H1 (cell line): ENCODE results near the gene OSCP1. TPM values are rescaled to one million over a fixed set of nuclear protein-coding genes. Genes with fewer than 3 reads are reported as not detected.

Experiments
- CBX8 ChIP-seq: fragments of 300-800, 300-1000 bp; sonication (generic); IDR thresholded peaks from 2 replicates; pipeline ENCODE4 v1.7.1; 2016; ENCODE audit warnings: low read depth, low read length, borderline replicate concordance
- CHD2 ChIP-seq: IDR thresholded peaks from 2 replicates; pipeline ENCODE4 v1.6.1; 2012; ENCODE audit warnings: low read length, improper control_type of control experiment
- SIRT6 ChIP-seq: IDR thresholded peaks from one replicate; pipeline ENCODE4 v1.7.1; 2012; ENCODE audit warnings: low read length, inconsistent platforms
- polyA plus RNA-seq, 7 experiments: library from polyadenylated mRNA; depleted of rRNA in 3 of 7; stranded (reverse) in 5 of 7; unstranded in 2 of 7; fragments of >200 nt in 5 of 7; fragments of 200-250 nt in 2 of 7; gene quantifications; 1 replicate in 5 of 7; 2 replicates in 1 of 7; 4 replicates in 1 of 7; pipeline versions ENCODE4 v1.2.1 to v1.2.3, GENCODE V29; 2011 to 2013; ENCODE audit warnings: missing spikeins in 2 of 7, mixed read lengths in 2 of 7
- total RNA-seq: library from RNA; stranded (reverse); fragmentation: NEBNext Ultra II Directional; extraction: Animal tissue kit (Norgen Biotek cat#: 25700); gene quantifications from 2 replicates; pipeline ENCODE4 v1.2.1, GENCODE V29; 2021
- TF ChIP-seq, protein P1 (sequence below): fragments of 300-600 bp; sonication (generic); IDR thresholded peaks from 2 replicates; pipeline ENCODE4 v1.7.1; 2012; ENCODE audit warnings: low read length, moderate library complexity, mild to moderate bottlenecking, inconsistent platforms; ENCODE audit not compliant: insufficient replicate concordance

Gene OSCP1
- total and polyA plus RNA-seq, 2 of the 8 experiments (the other 6 are each of a cell fraction or from before 2014, with no cell fraction given): 1.8 to 3.3 TPM

DNA sequence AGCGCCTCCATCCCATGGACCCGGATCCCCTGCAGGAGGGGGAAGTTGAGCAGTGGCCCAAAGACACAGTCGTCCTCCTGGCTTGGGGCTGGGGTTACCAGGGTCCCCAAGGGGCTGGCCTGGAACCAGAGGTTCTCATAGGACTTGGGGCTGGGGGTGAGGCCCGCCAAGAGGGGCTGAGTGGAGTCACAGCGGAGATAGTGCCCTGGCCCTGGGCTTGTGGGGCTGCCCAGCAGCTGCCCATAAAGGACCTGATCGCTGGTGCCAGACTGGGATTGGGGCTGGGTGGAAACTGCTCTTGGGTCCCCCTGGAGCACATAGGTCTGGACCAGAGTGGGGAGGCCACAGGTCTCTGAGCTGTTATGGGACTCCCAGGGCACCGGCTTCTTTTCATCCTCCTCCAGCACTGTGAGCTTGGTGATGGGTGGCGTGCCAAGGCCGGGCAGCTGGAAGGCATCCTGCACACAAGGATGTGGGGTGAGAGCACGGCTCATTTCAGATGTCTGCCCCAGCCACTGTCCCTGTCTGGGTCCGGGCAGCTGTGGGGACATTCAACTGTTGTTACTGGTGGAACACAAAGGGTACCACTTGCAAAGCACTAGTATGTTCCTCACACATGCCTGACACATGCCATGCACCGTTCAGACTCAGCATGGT lies 16.2 kb upstream of the OSCP1 start (continued):
- TF ChIP-seq, protein P1, sequence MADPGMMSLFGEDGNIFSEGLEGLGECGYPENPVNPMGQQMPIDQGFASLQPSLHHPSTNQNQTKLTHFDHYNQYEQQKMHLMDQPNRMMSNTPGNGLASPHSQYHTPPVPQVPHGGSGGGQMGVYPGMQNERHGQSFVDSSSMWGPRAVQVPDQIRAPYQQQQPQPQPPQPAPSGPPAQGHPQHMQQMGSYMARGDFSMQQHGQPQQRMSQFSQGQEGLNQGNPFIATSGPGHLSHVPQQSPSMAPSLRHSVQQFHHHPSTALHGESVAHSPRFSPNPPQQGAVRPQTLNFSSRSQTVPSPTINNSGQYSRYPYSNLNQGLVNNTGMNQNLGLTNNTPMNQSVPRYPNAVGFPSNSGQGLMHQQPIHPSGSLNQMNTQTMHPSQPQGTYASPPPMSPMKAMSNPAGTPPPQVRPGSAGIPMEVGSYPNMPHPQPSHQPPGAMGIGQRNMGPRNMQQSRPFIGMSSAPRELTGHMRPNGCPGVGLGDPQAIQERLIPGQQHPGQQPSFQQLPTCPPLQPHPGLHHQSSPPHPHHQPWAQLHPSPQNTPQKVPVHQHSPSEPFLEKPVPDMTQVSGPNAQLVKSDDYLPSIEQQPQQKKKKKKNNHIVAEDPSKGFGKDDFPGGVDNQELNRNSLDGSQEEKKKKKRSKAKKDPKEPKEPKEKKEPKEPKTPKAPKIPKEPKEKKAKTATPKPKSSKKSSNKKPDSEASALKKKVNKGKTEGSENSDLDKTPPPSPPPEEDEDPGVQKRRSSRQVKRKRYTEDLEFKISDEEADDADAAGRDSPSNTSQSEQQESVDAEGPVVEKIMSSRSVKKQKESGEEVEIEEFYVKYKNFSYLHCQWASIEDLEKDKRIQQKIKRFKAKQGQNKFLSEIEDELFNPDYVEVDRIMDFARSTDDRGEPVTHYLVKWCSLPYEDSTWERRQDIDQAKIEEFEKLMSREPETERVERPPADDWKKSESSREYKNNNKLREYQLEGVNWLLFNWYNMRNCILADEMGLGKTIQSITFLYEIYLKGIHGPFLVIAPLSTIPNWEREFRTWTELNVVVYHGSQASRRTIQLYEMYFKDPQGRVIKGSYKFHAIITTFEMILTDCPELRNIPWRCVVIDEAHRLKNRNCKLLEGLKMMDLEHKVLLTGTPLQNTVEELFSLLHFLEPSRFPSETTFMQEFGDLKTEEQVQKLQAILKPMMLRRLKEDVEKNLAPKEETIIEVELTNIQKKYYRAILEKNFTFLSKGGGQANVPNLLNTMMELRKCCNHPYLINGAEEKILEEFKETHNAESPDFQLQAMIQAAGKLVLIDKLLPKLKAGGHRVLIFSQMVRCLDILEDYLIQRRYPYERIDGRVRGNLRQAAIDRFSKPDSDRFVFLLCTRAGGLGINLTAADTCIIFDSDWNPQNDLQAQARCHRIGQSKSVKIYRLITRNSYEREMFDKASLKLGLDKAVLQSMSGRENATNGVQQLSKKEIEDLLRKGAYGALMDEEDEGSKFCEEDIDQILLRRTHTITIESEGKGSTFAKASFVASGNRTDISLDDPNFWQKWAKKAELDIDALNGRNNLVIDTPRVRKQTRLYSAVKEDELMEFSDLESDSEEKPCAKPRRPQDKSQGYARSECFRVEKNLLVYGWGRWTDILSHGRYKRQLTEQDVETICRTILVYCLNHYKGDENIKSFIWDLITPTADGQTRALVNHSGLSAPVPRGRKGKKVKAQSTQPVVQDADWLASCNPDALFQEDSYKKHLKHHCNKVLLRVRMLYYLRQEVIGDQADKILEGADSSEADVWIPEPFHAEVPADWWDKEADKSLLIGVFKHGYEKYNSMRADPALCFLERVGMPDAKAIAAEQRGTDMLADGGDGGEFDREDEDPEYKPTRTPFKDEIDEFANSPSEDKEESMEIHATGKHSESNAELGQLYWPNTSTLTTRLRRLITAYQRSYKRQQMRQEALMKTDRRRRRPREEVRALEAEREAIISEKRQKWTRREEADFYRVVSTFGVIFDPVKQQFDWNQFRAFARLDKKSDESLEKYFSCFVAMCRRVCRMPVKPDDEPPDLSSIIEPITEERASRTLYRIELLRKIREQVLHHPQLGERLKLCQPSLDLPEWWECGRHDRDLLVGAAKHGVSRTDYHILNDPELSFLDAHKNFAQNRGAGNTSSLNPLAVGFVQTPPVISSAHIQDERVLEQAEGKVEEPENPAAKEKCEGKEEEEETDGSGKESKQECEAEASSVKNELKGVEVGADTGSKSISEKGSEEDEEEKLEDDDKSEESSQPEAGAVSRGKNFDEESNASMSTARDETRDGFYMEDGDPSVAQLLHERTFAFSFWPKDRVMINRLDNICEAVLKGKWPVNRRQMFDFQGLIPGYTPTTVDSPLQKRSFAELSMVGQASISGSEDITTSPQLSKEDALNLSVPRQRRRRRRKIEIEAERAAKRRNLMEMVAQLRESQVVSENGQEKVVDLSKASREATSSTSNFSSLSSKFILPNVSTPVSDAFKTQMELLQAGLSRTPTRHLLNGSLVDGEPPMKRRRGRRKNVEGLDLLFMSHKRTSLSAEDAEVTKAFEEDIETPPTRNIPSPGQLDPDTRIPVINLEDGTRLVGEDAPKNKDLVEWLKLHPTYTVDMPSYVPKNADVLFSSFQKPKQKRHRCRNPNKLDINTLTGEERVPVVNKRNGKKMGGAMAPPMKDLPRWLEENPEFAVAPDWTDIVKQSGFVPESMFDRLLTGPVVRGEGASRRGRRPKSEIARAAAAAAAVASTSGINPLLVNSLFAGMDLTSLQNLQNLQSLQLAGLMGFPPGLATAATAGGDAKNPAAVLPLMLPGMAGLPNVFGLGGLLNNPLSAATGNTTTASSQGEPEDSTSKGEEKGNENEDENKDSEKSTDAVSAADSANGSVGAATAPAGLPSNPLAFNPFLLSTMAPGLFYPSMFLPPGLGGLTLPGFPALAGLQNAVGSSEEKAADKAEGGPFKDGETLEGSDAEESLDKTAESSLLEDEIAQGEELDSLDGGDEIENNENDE: no peak
- TF ChIP-seq SIRT6 (no peak), CHD2 (no peak), CBX8 (no peak)
